Neural cell (in vitro differentiated cells): Measurements from ENCODE around the gene SH3RF3. TPM values are rescaled to one million over a fixed set of nuclear protein-coding genes. Genes with fewer than 3 reads are reported as not detected.

ENCODE experiments used
- H2AFZ ChIP-seq: fragments of 200-600, 300-800 bp; sonication (generic), shearing (Covaris generic); 2 replicates; pipeline ENCODE4 v1.6.0; 2014; ENCODE audit warnings: low read depth, mild to moderate bottlenecking, antibody characterized with exemption, low read length, moderate library complexity
- H3F3A ChIP-seq: fragments of 200-600 bp; shearing (Covaris generic); 2 replicates; pipeline ENCODE4 v1.6.1; 2016; ENCODE audit warnings: mild to moderate bottlenecking, moderate library complexity, mixed read lengths, antibody characterized with exemption, low read length; ENCODE audit not compliant: insufficient read depth, poor library complexity, severe bottlenecking
- H3K27ac ChIP-seq: fragments of 200-600, 300-800 bp; sonication (generic), shearing (Covaris generic); 2 replicates; pipeline ENCODE4 v1.5.1; 2014; ENCODE audit warnings: mild to moderate bottlenecking, low read length, moderate library complexity
- H3K27me3 ChIP-seq: fragments of 300-800, 200-600 bp; sonication (generic), shearing (Covaris generic); 2 replicates; pipeline ENCODE4 v1.6.0; 2014; ENCODE audit warnings: mild to moderate bottlenecking, low read depth, low read length, moderate library complexity; ENCODE audit not compliant: insufficient read depth
- H3K36me3 ChIP-seq: fragments of 300-800, 200-600 bp; sonication (generic), shearing (Covaris generic); 2 replicates; pipeline ENCODE4 v1.5.1; 2014; ENCODE audit warnings: mild to moderate bottlenecking, antibody characterized with exemption, low read length, moderate library complexity; ENCODE audit not compliant: insufficient read depth
- H3K4me2 ChIP-seq: fragments of 300-800, 200-600 bp; sonication (generic), shearing (Covaris generic); 2 replicates; pipeline ENCODE4 v1.6.0; 2014; ENCODE audit warnings: mild to moderate bottlenecking, low read length
- H3K4me3 ChIP-seq: fragments of 300-800, 200-600 bp; sonication (generic), shearing (Covaris generic); 2 replicates; pipeline ENCODE4 v1.5.1; 2014; ENCODE audit warnings: mild to moderate bottlenecking, low read length, moderate library complexity
- H3K79me2 ChIP-seq: fragments of 200-600 bp; shearing (Covaris generic); replicated peaks from 2 replicates; pipeline ENCODE4 v1.6.0; 2014; ENCODE audit warnings: mild to moderate bottlenecking, low read length, moderate library complexity; ENCODE audit not compliant: insufficient read depth
- H3K9ac ChIP-seq: fragments of 300-800, 200-600 bp; sonication (generic), shearing (Covaris generic); 2 replicates; pipeline ENCODE4 v1.6.1; 2016; ENCODE audit warnings: mild to moderate bottlenecking, low read length, mixed read lengths
- H3K9me2 ChIP-seq: fragments of 200-600 bp; shearing (Covaris generic); 2 replicates; pipeline ENCODE4 v1.6.1; 2016; ENCODE audit warnings: mild to moderate bottlenecking, low read length, mixed read lengths; ENCODE audit not compliant: insufficient read depth
- H3K9me3 ChIP-seq: fragments of 200-600, 300-800 bp; sonication (generic), shearing (Covaris generic); 2 replicates; pipeline ENCODE4 v1.6.1; 2016; ENCODE audit warnings: mild to moderate bottlenecking, mixed run types, low read length, moderate library complexity, mixed read lengths
- H4K20me1 ChIP-seq: fragments of 200-600 bp; shearing (Covaris generic); 2 replicates; pipeline ENCODE4 v1.6.1; 2016; ENCODE audit warnings: mild to moderate bottlenecking, mixed run types; ENCODE audit not compliant: insufficient read depth
- CTCF ChIP-seq: fragments of 450-650 bp; IDR thresholded peaks from 2 replicates; pipeline ENCODE4 v1.5.1; 2014; ENCODE audit warnings: antibody characterized with exemption, mild to moderate bottlenecking, moderate library complexity; ENCODE audit not compliant: poor library complexity, severe bottlenecking
- EP300 ChIP-seq: fragments of 450-650 bp; conservative IDR thresholded peaks from 2 replicates; pipeline ENCODE4 v1.6.1; 2014; ENCODE audit warnings: antibody characterized with exemption, mild to moderate bottlenecking, moderate library complexity; ENCODE audit not compliant: poor library complexity, severe bottlenecking
- EZH2 ChIP-seq: fragments of 200-600, 300-800 bp; shearing (Covaris generic), sonication (generic); IDR thresholded peaks from 2 replicates; pipeline ENCODE4 v1.6.1; 2014; ENCODE audit warnings: antibody characterized with exemption, low read length, borderline replicate concordance, mild to moderate bottlenecking; ENCODE audit not compliant: insufficient read depth, poor library complexity, severe bottlenecking
- MXI1 ChIP-seq: fragments of 450-650 bp; conservative IDR thresholded peaks from 2 replicates; pipeline ENCODE4 v1.6.1; 2014; ENCODE audit warnings: antibody characterized with exemption, mild to moderate bottlenecking; ENCODE audit not compliant: poor library complexity, severe bottlenecking
- POLR2AphosphoS5 ChIP-seq: IDR thresholded peaks from 2 replicates; pipeline ENCODE4 v1.6.1; 2012
- RAD21 ChIP-seq: fragments of 450-650 bp; conservative IDR thresholded peaks from 2 replicates; pipeline ENCODE4 v1.6.1; 2014; ENCODE audit warnings: antibody characterized with exemption, mild to moderate bottlenecking, moderate library complexity
- REST ChIP-seq: IDR thresholded peaks from 2 replicates; pipeline ENCODE4 v1.6.1; 2012; ENCODE audit warnings: borderline replicate concordance
- SMC3 ChIP-seq: fragments of 450-650 bp; conservative IDR thresholded peaks from 2 replicates; pipeline ENCODE4 v1.6.1; 2014; ENCODE audit warnings: antibody characterized with exemption, mild to moderate bottlenecking, moderate library complexity; ENCODE audit not compliant: poor library complexity
- TAF1 ChIP-seq: IDR thresholded peaks from 2 replicates; pipeline ENCODE4 v1.6.1; 2012; ENCODE audit warnings: low read depth
- polyA plus RNA-seq: library from polyadenylated mRNA; depleted of rRNA; stranded (reverse); fragments of >200 nt; gene quantifications from 2 replicates; pipeline ENCODE4 v1.2.3, GENCODE V29; 2014

SH3RF3 gene
- polyA plus RNA-seq, 1 donor from 2014 or later: 0.53 TPM

GRCh38 chr2:109337221-109337620, 208.2 kb downstream of the SH3RF3 start:
- no peak overlapping the region for H3K4me2 ChIP-seq
- no peaks in the 10 kb centered on the region for H4K20me1 ChIP-seq
- no peaks in the 10 kb centered on the region for H3F3A ChIP-seq
- no peaks in the 10 kb centered on the region for H3K9me2 ChIP-seq
- H3K36me3 ChIP-seq: no peaks in the 10 kb centered on the region
- H3K27ac ChIP-seq: no peak overlapping the region
- no peaks in the 10 kb centered on the region for H3K27me3 ChIP-seq
- TF ChIP-seq SMC3 (no peak), TAF1 (no peak), REST (no peak), RAD21 (no peak), MXI1 (no peak), CTCF (no peak), EZH2 (no peak), POLR2AphosphoS5 (no peak), EP300 (no peak)
- no peaks in the 10 kb centered on the region for H3K79me2 ChIP-seq
- no peaks in the 10 kb centered on the region for H3K9me3 ChIP-seq
- H3K4me3 ChIP-seq: no peak overlapping the region
- H2AFZ ChIP-seq: no peak overlapping the region
- no peak overlapping the region for H3K9ac ChIP-seq

GRCh38 chr2:109339519-109339966, 210.5 kb downstream of the SH3RF3 start:
- H2AFZ ChIP-seq: no peak overlapping the region
- no peak overlapping the region for H3K4me3 ChIP-seq
- H3K9ac ChIP-seq: no peak overlapping the region
- H3K9me2 ChIP-seq: no peaks in the 10 kb centered on the region
- H3K27ac ChIP-seq: no peak overlapping the region
- no peak overlapping the region for H3K4me2 ChIP-seq
- no peak for TF ChIP-seq SMC3
- no peak for TF ChIP-seq RAD21
- no peak for TF ChIP-seq MXI1
- no peak for TF ChIP-seq POLR2AphosphoS5
- TF ChIP-seq CTCF: no peak
- TF ChIP-seq EP300: no peak
- TF ChIP-seq TAF1: no peak
- no peak for TF ChIP-seq REST
- TF ChIP-seq EZH2: no peak
- no peaks in the 10 kb centered on the region for H3K36me3 ChIP-seq
- H3K9me3 ChIP-seq: no peaks in the 10 kb centered on the region
- H3K27me3 ChIP-seq: no peaks in the 10 kb centered on the region
- no peaks in the 10 kb centered on the region for H3K79me2 ChIP-seq
- H3F3A ChIP-seq: no peaks in the 10 kb centered on the region
- H4K20me1 ChIP-seq: no peaks in the 10 kb centered on the region
